ENCODE data around the gene RAB3C. TPM values are rescaled to one million over a fixed set of nuclear protein-coding genes. Genes with fewer than 3 reads are reported as not detected.
"Not testable (repeated sequence)": the region's sequence is repeated elsewhere in the genome, so short reads cannot be mapped to it uniquely, and the experiment has no call there.

RAB3C gene
- total RNA-seq, 1 donor from 2014 or later: 6.1 TPM

GRCh38 chr5:58598440-58598839 lies 15.6 kb downstream of the RAB3C start:
- intact Hi-C loops (cut with DNase I): no loop called here
- ATAC-seq (no peak), DNase-seq (ENCODE audit: low spot score) (no peak)

- ATAC-seq: no peak
- intact Hi-C loops (cut with DNase I): no loop called here
- DNase-seq (ENCODE audit: low spot score): no peak
Measured at GRCh38 chr5:58599217-58599616, 16.3 kb downstream of the RAB3C start.

GRCh38 chr5:58600613-58601012 lies 17.7 kb downstream of the RAB3C start:
- intact Hi-C loops (cut with DNase I); ATAC-seq; DNase-seq (ENCODE audit: low spot score): not testable (repeated sequence)

- ATAC-seq; DNase-seq (ENCODE audit: low spot score); intact Hi-C loops (cut with DNase I): not testable (repeated sequence)
Measured at GRCh38 chr5:58602889-58603288, 20.0 kb downstream of the RAB3C start.

GRCh38 chr5:58606064-58606463 lies 23.2 kb downstream of the RAB3C start:
- intact Hi-C loops (cut with DNase I): no loop called here
- no peak for DNase-seq (ENCODE audit: low spot score)
- ATAC-seq: no peak

- intact Hi-C loops (cut with DNase I): no loop called here
- no peak for DNase-seq (ENCODE audit: low spot score)
- no peak for ATAC-seq
Measured at GRCh38 chr5:58615972-58616371, 33.1 kb downstream of the RAB3C start.

- DNase-seq (ENCODE audit: low spot score) (no peak), ATAC-seq (no peak)
- intact Hi-C loops (cut with DNase I): no loop called here
Measured at GRCh38 chr5:58617241-58617640, 34.4 kb downstream of the RAB3C start.

GRCh38 chr5:58620336-58620735 lies 37.5 kb downstream of the RAB3C start:
- no peak for DNase-seq (ENCODE audit: low spot score)
- ATAC-seq: no peak
- intact Hi-C loops (cut with DNase I): no loop called here

GRCh38 chr5:58622936-58623871 lies 40.3 kb downstream of the RAB3C start:
- intact Hi-C loops (cut with DNase I): no loop called here
- DNase-seq (ENCODE audit: low spot score) (no peak), ATAC-seq (no peak)

- intact Hi-C loops (cut with DNase I): no loop called here
- DNase-seq (ENCODE audit: low spot score): no peak
Measured at GRCh38 chr5:58628626-58629025, 45.8 kb downstream of the RAB3C start.

GRCh38 chr5:58629271-58630159 lies 46.6 kb downstream of the RAB3C start:
- no peak for ATAC-seq
- DNase-seq (ENCODE audit: low spot score): no peak
- intact Hi-C loops (cut with DNase I): no loop called here

More at GRCh38 chr5:58628626-58629025, 45.8 kb downstream of the RAB3C start:
- ATAC-seq: no peak

GRCh38 chr5:58631895-58632294 lies 49.0 kb downstream of the RAB3C start:
- DNase-seq (ENCODE audit: low spot score) (no peak), ATAC-seq (no peak)
- intact Hi-C loops (cut with DNase I): no loop called here

- DNase-seq (ENCODE audit: low spot score): no peak
- ATAC-seq: no peak
- intact Hi-C loops (cut with DNase I): no loop called here
Measured at GRCh38 chr5:58635416-58635815, 52.5 kb downstream of the RAB3C start.

GRCh38 chr5:58640011-58640410 lies 57.1 kb downstream of the RAB3C start:
- intact Hi-C loops (cut with DNase I): no loop called here
- no peak for DNase-seq (ENCODE audit: low spot score)
- ATAC-seq: no peak

GRCh38 chr5:58641533-58641932 lies 58.7 kb downstream of the RAB3C start:
- DNase-seq (ENCODE audit: low spot score) (no peak), ATAC-seq (no peak)
- intact Hi-C loops (cut with DNase I): no loop called here

- DNase-seq (ENCODE audit: low spot score) (no peak), ATAC-seq (no peak)
- intact Hi-C loops (cut with DNase I): no loop called here
Measured at GRCh38 chr5:58648846-58649245, 66.0 kb downstream of the RAB3C start.

GRCh38 chr5:58649716-58650115 lies 66.8 kb downstream of the RAB3C start:
- intact Hi-C loops (cut with DNase I): no loop called here
- ATAC-seq (no peak), DNase-seq (ENCODE audit: low spot score) (no peak)

- intact Hi-C loops (cut with DNase I): no loop called here
- DNase-seq (ENCODE audit: low spot score): no peak
- ATAC-seq: no peak
Measured at GRCh38 chr5:58653521-58653920, 70.6 kb downstream of the RAB3C start.

GRCh38 chr5:58666141-58666540 lies 83.3 kb downstream of the RAB3C start:
- DNase-seq (ENCODE audit: low spot score) (no peak), ATAC-seq (no peak)
- intact Hi-C loops (cut with DNase I): no loop called here

All from sciatic nerve (tissue), 2 donors.